Measurements from ENCODE around the gene TRAPPC6A. TPM values are rescaled to one million over a fixed set of nuclear protein-coding genes. Genes with fewer than 3 reads are reported as not detected.

Gene TRAPPC6A
- total and polyA plus RNA-seq, 2 donors (not counting 1 experiment from before 2014, with no cell fraction given) = 9.3 to 15.9 TPM

DNA sequence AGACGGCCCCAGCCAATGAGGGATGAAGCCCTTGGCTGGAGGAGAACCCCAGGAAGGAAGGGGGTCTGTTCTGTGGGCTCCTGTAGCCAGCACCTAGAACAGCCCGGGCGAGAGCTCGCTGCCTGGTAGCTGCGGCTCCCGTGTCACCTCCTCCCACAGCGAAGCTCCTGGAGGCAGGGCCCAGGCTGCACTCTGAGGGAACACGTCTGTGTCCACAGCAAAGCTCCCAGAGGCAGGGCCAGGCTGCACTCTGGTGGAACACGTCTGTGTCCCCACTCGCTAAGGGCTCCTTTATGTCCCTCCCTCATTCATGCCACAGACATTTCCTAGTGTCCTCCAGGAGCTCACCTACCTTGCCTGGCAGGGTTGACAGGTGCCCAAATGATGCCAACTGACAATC is 8.4 kb downstream of the TRAPPC6A start:
- no peaks in the 10 kb centered on the region for H3K79me2 ChIP-seq (ENCODE audit: control insufficient read depth, insufficient read depth, low read length)
- H3K4me2 ChIP-seq (ENCODE audit: extremely low read depth, insufficient read depth, low read length) = no peak overlapping the region
- H4K20me1 ChIP-seq (ENCODE audit: control insufficient read depth, extremely low read depth, insufficient read depth, low read length) = no peaks in the 10 kb centered on the region
- H3K27ac ChIP-seq (ENCODE audit: insufficient read depth, low read length) = no peak overlapping the region
- H3K27me3 ChIP-seq (ENCODE audit: control insufficient read depth, insufficient read depth, low read length) = no peaks in the 10 kb centered on the region
- no peak overlapping the region for H2AFZ ChIP-seq (ENCODE audit: low read length)
- TF ChIP-seq, protein P1, sequence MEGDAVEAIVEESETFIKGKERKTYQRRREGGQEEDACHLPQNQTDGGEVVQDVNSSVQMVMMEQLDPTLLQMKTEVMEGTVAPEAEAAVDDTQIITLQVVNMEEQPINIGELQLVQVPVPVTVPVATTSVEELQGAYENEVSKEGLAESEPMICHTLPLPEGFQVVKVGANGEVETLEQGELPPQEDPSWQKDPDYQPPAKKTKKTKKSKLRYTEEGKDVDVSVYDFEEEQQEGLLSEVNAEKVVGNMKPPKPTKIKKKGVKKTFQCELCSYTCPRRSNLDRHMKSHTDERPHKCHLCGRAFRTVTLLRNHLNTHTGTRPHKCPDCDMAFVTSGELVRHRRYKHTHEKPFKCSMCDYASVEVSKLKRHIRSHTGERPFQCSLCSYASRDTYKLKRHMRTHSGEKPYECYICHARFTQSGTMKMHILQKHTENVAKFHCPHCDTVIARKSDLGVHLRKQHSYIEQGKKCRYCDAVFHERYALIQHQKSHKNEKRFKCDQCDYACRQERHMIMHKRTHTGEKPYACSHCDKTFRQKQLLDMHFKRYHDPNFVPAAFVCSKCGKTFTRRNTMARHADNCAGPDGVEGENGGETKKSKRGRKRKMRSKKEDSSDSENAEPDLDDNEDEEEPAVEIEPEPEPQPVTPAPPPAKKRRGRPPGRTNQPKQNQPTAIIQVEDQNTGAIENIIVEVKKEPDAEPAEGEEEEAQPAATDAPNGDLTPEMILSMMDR (conservative IDR thresholded peaks at IDR 0.05 in 1 of 2, IDR thresholded peaks at IDR 0.05 in 1 of 2; ENCODE audit: low read depth in 1 of 2, low read length in 2 of 2) = no peak
- TF ChIP-seq EZH2 (IDR thresholded peaks at IDR 0.05; ENCODE audit: low read length, missing control alignments) = no peak
- H3K9me3 ChIP-seq (ENCODE audit: control insufficient read depth, insufficient read depth, low read depth, low read length) = no peaks in the 10 kb centered on the region
- no peaks in the 10 kb centered on the region for H3K4me1 ChIP-seq (ENCODE audit: control insufficient read depth, extremely low read depth, insufficient read depth, low read length)
- DNase-seq (ENCODE audit: low read depth in 2 of 2) = no peak
- no peak overlapping the region for H3K9ac ChIP-seq (ENCODE audit: insufficient read depth, low read length)
- no peaks in the 10 kb centered on the region for H3K36me3 ChIP-seq (ENCODE audit: control insufficient read depth, insufficient read depth, low read length)
- no peak overlapping the region for H3K4me3 ChIP-seq (replicated peaks in 1 of 4; ENCODE audit: control extremely low read depth in 1 of 4, insufficient read depth in 1 of 4, low read depth in 3 of 4, low read length in 4 of 4)

DNA sequence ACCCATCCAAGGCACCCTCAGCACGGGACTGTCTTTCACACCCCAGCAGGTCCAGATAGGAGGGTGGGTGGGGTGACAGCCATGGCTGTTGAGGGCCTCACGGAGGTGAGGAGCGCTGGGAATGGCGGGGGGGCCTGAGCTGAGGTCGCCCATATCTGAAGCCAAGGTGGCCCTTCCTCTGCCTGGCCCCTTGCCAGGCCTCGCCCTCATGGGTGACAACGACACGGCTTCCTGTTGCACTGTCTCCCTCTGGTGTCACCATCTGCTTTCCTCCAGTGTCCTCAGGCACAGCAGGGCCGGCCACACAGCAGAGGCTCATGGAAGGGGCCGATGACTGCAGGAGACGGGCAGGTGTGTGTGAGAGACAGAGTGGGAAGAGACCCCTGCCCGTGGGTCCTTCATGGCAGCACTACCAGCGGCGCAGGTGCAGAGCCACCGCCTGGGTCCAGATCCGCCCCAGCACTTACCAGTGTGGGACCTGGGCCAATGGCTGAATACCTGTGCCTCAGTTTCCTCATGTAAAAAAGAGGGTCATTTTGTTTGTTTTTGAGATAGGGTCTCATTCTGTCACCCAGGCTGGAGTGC is 9.2 kb downstream of the TRAPPC6A start:
- H3K79me2 ChIP-seq (ENCODE audit: control insufficient read depth, insufficient read depth, low read length) = no peaks in the 10 kb centered on the region
- no peak overlapping the region for H2AFZ ChIP-seq (ENCODE audit: low read length)
- H3K27ac ChIP-seq (ENCODE audit: insufficient read depth, low read length) = no peak overlapping the region
- H3K4me3 ChIP-seq (replicated peaks in 1 of 4; ENCODE audit: control extremely low read depth in 1 of 4, insufficient read depth in 1 of 4, low read depth in 3 of 4, low read length in 4 of 4) = no peak overlapping the region
- no peaks in the 10 kb centered on the region for H3K9me3 ChIP-seq (ENCODE audit: control insufficient read depth, insufficient read depth, low read depth, low read length)
- H3K27me3 ChIP-seq (ENCODE audit: control insufficient read depth, insufficient read depth, low read length) = no peaks in the 10 kb centered on the region
- H4K20me1 ChIP-seq (ENCODE audit: control insufficient read depth, extremely low read depth, insufficient read depth, low read length) = no peaks in the 10 kb centered on the region
- no peak for TF ChIP-seq EZH2 (IDR thresholded peaks at IDR 0.05; ENCODE audit: low read length, missing control alignments)
- TF ChIP-seq, protein P1 (conservative IDR thresholded peaks at IDR 0.05 in 1 of 2, IDR thresholded peaks at IDR 0.05 in 1 of 2; ENCODE audit: low read depth in 1 of 2, low read length in 2 of 2) = no peak
- H3K9ac ChIP-seq (ENCODE audit: insufficient read depth, low read length) = no peak overlapping the region
- H3K4me1 ChIP-seq (ENCODE audit: control insufficient read depth, extremely low read depth, insufficient read depth, low read length) = no peaks in the 10 kb centered on the region
- no peak for DNase-seq (ENCODE audit: low read depth in 2 of 2)
- H3K36me3 ChIP-seq (ENCODE audit: control insufficient read depth, insufficient read depth, low read length) = no peaks in the 10 kb centered on the region
- H3K4me2 ChIP-seq (ENCODE audit: extremely low read depth, insufficient read depth, low read length) = no peak overlapping the region

DNA sequence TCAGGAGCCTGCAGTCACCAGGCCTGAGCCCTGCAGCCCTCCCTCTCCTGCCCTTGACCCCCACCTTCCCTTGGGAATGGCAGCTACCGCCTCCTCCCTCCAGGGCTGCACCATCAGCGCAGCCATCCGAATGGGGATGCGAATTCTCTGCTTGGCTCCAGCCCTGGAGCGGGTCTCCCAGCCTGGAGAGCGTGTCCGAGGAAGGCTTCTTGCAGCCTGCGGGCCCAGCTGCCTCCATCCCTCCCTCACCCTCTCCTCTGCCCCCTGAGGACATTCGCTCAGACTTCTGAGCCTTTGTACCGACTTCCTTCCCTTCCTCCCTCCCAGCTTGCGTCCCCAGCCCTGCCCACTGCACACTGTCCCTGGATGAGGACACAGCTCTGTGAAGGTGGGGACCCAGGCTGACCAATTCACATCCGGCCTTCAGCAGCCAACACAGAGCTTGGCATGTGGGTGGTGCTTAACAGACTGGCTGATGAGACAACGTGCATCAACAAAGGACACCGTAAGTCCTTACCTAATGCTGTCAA is 11.2 kb downstream of the TRAPPC6A start:
- H3K4me3 ChIP-seq (replicated peaks in 1 of 4; ENCODE audit: control extremely low read depth in 1 of 4, insufficient read depth in 1 of 4, low read depth in 3 of 4, low read length in 4 of 4) = no peak overlapping the region
- no peak overlapping the region for H2AFZ ChIP-seq (ENCODE audit: low read length)
- TF ChIP-seq, protein P1 (conservative IDR thresholded peaks at IDR 0.05 in 1 of 2, IDR thresholded peaks at IDR 0.05 in 1 of 2; ENCODE audit: low read depth in 1 of 2, low read length in 2 of 2) = no peak
- no peaks in the 10 kb centered on the region for H3K79me2 ChIP-seq (ENCODE audit: control insufficient read depth, insufficient read depth, low read length)
- no peaks in the 10 kb centered on the region for H3K4me1 ChIP-seq (ENCODE audit: control insufficient read depth, extremely low read depth, insufficient read depth, low read length)
- no peaks in the 10 kb centered on the region for H3K36me3 ChIP-seq (ENCODE audit: control insufficient read depth, insufficient read depth, low read length)
- no peaks in the 10 kb centered on the region for H3K9me3 ChIP-seq (ENCODE audit: control insufficient read depth, insufficient read depth, low read depth, low read length)
- no peak overlapping the region for H3K9ac ChIP-seq (ENCODE audit: insufficient read depth, low read length)
- no peaks in the 10 kb centered on the region for H4K20me1 ChIP-seq (ENCODE audit: control insufficient read depth, extremely low read depth, insufficient read depth, low read length)
- H3K4me2 ChIP-seq (ENCODE audit: extremely low read depth, insufficient read depth, low read length) = no peak overlapping the region
- no peak overlapping the region for H3K27ac ChIP-seq (ENCODE audit: insufficient read depth, low read length)
- DNase-seq (ENCODE audit: low read depth in 2 of 2) = no peak
- H3K27me3 ChIP-seq (ENCODE audit: control insufficient read depth, insufficient read depth, low read length) = no peaks in the 10 kb centered on the region

Data from fibroblast of lung (primary cell).